Effector memory CD4-positive, alpha-beta T cell (primary cell): Measurements from ENCODE around the gene COMMD9.

Experiments
- DNase-seq, 3 donors: peaks; one replicate each; pipeline ENCODE4 v3.0.0-alpha.2; 2020
- H3K27ac ChIP-seq: 2 replicates; pipeline ENCODE4 v1.7.0; 2013; ENCODE audit warnings: mild to moderate bottlenecking, low read length, moderate library complexity; ENCODE audit not compliant: insufficient read depth, poor library complexity, severe bottlenecking
- H3K27me3 ChIP-seq: replicated peaks from 2 replicates; pipeline ENCODE4 v1.7.0; 2013; ENCODE audit warnings: mild to moderate bottlenecking, low read length; ENCODE audit not compliant: insufficient read depth, control insufficient read depth, poor library complexity, severe bottlenecking
- H3K36me3 ChIP-seq: 2 replicates; pipeline ENCODE4 v1.7.0; 2013; ENCODE audit warnings: mild to moderate bottlenecking, low read length, moderate library complexity; ENCODE audit not compliant: control insufficient read depth, insufficient read depth
- H3K4me1 ChIP-seq: 2 replicates; pipeline ENCODE4 v1.7.0; 2013; ENCODE audit warnings: low read length, mild to moderate bottlenecking; ENCODE audit not compliant: control insufficient read depth, insufficient read depth, poor library complexity, severe bottlenecking
- H3K4me3 ChIP-seq: 2 replicates; pipeline ENCODE4 v1.7.0; 2013; ENCODE audit warnings: low read length, low read depth, mild to moderate bottlenecking; ENCODE audit not compliant: insufficient read depth, poor library complexity, severe bottlenecking
- H3K9me3 ChIP-seq: 2 replicates; pipeline ENCODE4 v1.7.0; 2013; ENCODE audit warnings: mild to moderate bottlenecking, low read length, moderate library complexity; ENCODE audit not compliant: control insufficient read depth

Gene COMMD9

GRCh38 chr11:36239636-36240035 is 49.6 kb downstream of the COMMD9 start:
- H3K36me3 ChIP-seq: no peaks in the 10 kb centered on the region
- no peak overlapping the region for H3K4me3 ChIP-seq

GRCh38 chr11:36238881-36239280 is 50.3 kb downstream of the COMMD9 start:
- DNase-seq: no peak
- no peak overlapping the region for H3K27ac ChIP-seq
- H3K4me3 ChIP-seq: no peak overlapping the region
- H3K9me3 ChIP-seq: no peaks in the 10 kb centered on the region
- H3K27me3 ChIP-seq: no peaks in the 10 kb centered on the region
- H3K4me1 ChIP-seq: no peaks in the 10 kb centered on the region
- no peaks in the 10 kb centered on the region for H3K36me3 ChIP-seq

More at GRCh38 chr11:36239636-36240035, 49.6 kb downstream of the COMMD9 start:
- no peak for DNase-seq
- H3K9me3 ChIP-seq: no peaks in the 10 kb centered on the region
- no peaks in the 10 kb centered on the region for H3K4me1 ChIP-seq
- no peak overlapping the region for H3K27ac ChIP-seq
- H3K27me3 ChIP-seq: no peaks in the 10 kb centered on the region

GRCh38 chr11:36238036-36238631 is 51.1 kb downstream of the COMMD9 start:
- H3K4me3 ChIP-seq: no peak overlapping the region
- no peaks in the 10 kb centered on the region for H3K36me3 ChIP-seq
- H3K4me1 ChIP-seq: no peaks in the 10 kb centered on the region
- no peaks in the 10 kb centered on the region for H3K9me3 ChIP-seq
- no peak overlapping the region for H3K27ac ChIP-seq
- DNase-seq: no peak
- H3K27me3 ChIP-seq: no peaks in the 10 kb centered on the region

- Histone ChIP-seq H3K4me1 (no peaks in the 10 kb centered on the region), H3K27ac (no peak overlapping the region), H3K27me3 (no peaks in the 10 kb centered on the region), H3K36me3 (no peaks in the 10 kb centered on the region), H3K9me3 (no peaks in the 10 kb centered on the region), H3K4me3 (no peak overlapping the region)
- no peak for DNase-seq
These were observed 51.8 kb downstream of the COMMD9 start for GRCh38 chr11:36237391-36237790.

GRCh38 chr11:36235750-36236149 is 53.5 kb downstream of the COMMD9 start:
- no peak for DNase-seq
- H3K4me1 ChIP-seq: no peaks in the 10 kb centered on the region
- H3K9me3 ChIP-seq: no peaks in the 10 kb centered on the region
- H3K27ac ChIP-seq: no peak overlapping the region
- no peaks in the 10 kb centered on the region for H3K36me3 ChIP-seq
- no peak overlapping the region for H3K4me3 ChIP-seq
- no peaks in the 10 kb centered on the region for H3K27me3 ChIP-seq

- Histone ChIP-seq H3K27ac (no peak overlapping the region), H3K9me3 (no peaks in the 10 kb centered on the region), H3K27me3 (no peaks in the 10 kb centered on the region), H3K4me1 (no peaks in the 10 kb centered on the region), H3K4me3 (no peak overlapping the region), H3K36me3 (no peaks in the 10 kb centered on the region)
- no peak for DNase-seq
These were observed 54.4 kb downstream of the COMMD9 start for GRCh38 chr11:36234825-36235224.

- no peaks in the 10 kb centered on the region for H3K27me3 ChIP-seq
- no peak for DNase-seq
- H3K4me1 ChIP-seq: no peaks in the 10 kb centered on the region
- no peaks in the 10 kb centered on the region for H3K36me3 ChIP-seq
- no peaks in the 10 kb centered on the region for H3K9me3 ChIP-seq
- H3K4me3 ChIP-seq: no peak overlapping the region
- no peak overlapping the region for H3K27ac ChIP-seq
These were observed 56.0 kb downstream of the COMMD9 start for GRCh38 chr11:36233204-36233603.

- Histone ChIP-seq H3K4me3 (no peak overlapping the region), H3K27me3 (no peaks in the 10 kb centered on the region), H3K9me3 (no peaks in the 10 kb centered on the region), H3K4me1 (no peaks in the 10 kb centered on the region), H3K27ac (no peak overlapping the region), H3K36me3 (no peaks in the 10 kb centered on the region)
- DNase-seq: no peak
These were observed 58.2 kb downstream of the COMMD9 start for GRCh38 chr11:36230779-36231699.

- Histone ChIP-seq H3K4me3 (no peak overlapping the region), H3K27ac (no peak overlapping the region), H3K27me3 (no peaks in the 10 kb centered on the region), H3K9me3 (no peaks in the 10 kb centered on the region), H3K36me3 (no peaks in the 10 kb centered on the region), H3K4me1 (no peaks in the 10 kb centered on the region)
- no peak for DNase-seq
These were observed 60.0 kb downstream of the COMMD9 start for GRCh38 chr11:36229091-36229705.

GRCh38 chr11:36228689-36229088 is 60.5 kb downstream of the COMMD9 start:
- DNase-seq: no peak
- Histone ChIP-seq H3K9me3 (no peaks in the 10 kb centered on the region), H3K36me3 (no peaks in the 10 kb centered on the region), H3K27me3 (no peaks in the 10 kb centered on the region), H3K4me1 (no peaks in the 10 kb centered on the region), H3K4me3 (no peak overlapping the region), H3K27ac (no peak overlapping the region)
